Osteocyte (in vitro differentiated cells): Measurements from ENCODE around the gene PLEKHN1. TPM values are rescaled to one million over a fixed set of nuclear protein-coding genes. Genes with fewer than 3 reads are reported as not detected.

Experiments used
- DNase-seq: peaks from one replicate; pipeline ENCODE4 v3.0.0; 2021; ENCODE audit warnings: mixed read lengths; ENCODE audit not compliant: unreplicated experiment; ENCODE audit errors: extremely low spot score
- H3K27ac Mint-ChIP-seq: one replicate; pipeline ENCODE4 v1.8.0; 2021; ENCODE audit warnings: mild to moderate bottlenecking, mixed read lengths; ENCODE audit not compliant: unreplicated experiment
- H3K27me3 Mint-ChIP-seq: one replicate; pipeline ENCODE4 v1.8.0; 2021; ENCODE audit warnings: mixed read lengths; ENCODE audit not compliant: unreplicated experiment
- H3K36me3 Mint-ChIP-seq: one replicate; pipeline ENCODE4 v1.8.0; 2021; ENCODE audit warnings: mixed read lengths; ENCODE audit not compliant: unreplicated experiment
- H3K4me1 Mint-ChIP-seq: one replicate; pipeline ENCODE4 v1.8.0; 2021; ENCODE audit warnings: mixed read lengths; ENCODE audit not compliant: unreplicated experiment
- H3K4me3 Mint-ChIP-seq: one replicate; pipeline ENCODE4 v1.8.0; 2021; ENCODE audit warnings: mild to moderate bottlenecking, moderate library complexity, mixed read lengths; ENCODE audit not compliant: unreplicated experiment
- H3K9me3 Mint-ChIP-seq: one replicate; pipeline ENCODE4 v1.8.0; 2021; ENCODE audit warnings: mixed read lengths; ENCODE audit not compliant: unreplicated experiment
- CTCF ChIP-seq: fragments of 200-600 bp; sonication (generic); IDR thresholded peaks from 2 replicates; pipeline ENCODE4 v1.5.0; 2021; ENCODE audit warnings: antibody characterized with exemption, mild to moderate bottlenecking, moderate library complexity
- total RNA-seq: library from RNA; stranded (reverse); gene quantifications from 2 replicates; pipeline ENCODE4 v1.2.1, GENCODE V29; 2021

Gene PLEKHN1
- total RNA-seq, 1 donor from 2014 or later, result 0.21 TPM

- Mint-ChIP-seq H3K4me1 (peaks cover 36% of the 10 kb centered on the region), H3K27me3 (no peaks in the 10 kb centered on the region), H3K4me3 (no peak overlapping the region), H3K36me3 (no peaks in the 10 kb centered on the region), H3K27ac (no peak overlapping the region), H3K9me3 (no peaks in the 10 kb centered on the region)
- no peak for TF ChIP-seq CTCF
- no peak for DNase-seq
These were observed 31.1 kb upstream of the PLEKHN1 start for GRCh38 chr1:934991-935750.

GRCh38 chr1:935751-936231 lies 30.5 kb upstream of the PLEKHN1 start:
- TF ChIP-seq CTCF, result no peak
- peaks cover 38% of the 10 kb centered on the region for H3K4me1 Mint-ChIP-seq
- no peaks in the 10 kb centered on the region for H3K9me3 Mint-ChIP-seq
- H3K27ac Mint-ChIP-seq, result no peak overlapping the region
- H3K4me3 Mint-ChIP-seq, result no peak overlapping the region
- no peak for DNase-seq
- no peaks in the 10 kb centered on the region for H3K36me3 Mint-ChIP-seq
- H3K27me3 Mint-ChIP-seq, result no peaks in the 10 kb centered on the region

GRCh38 chr1:936348-937264 lies 29.7 kb upstream of the PLEKHN1 start:
- Mint-ChIP-seq H3K36me3 (no peaks in the 10 kb centered on the region), H3K27me3 (no peaks in the 10 kb centered on the region), H3K9me3 (no peaks in the 10 kb centered on the region), H3K27ac (no peak overlapping the region), H3K4me1 (peaks cover 38% of the 10 kb centered on the region), H3K4me3 (no peak overlapping the region)
- no peak for TF ChIP-seq CTCF
- DNase-seq, result no peak

GRCh38 chr1:937521-937920 lies 28.8 kb upstream of the PLEKHN1 start:
- no peak overlapping the region for H3K4me3 Mint-ChIP-seq
- no peaks in the 10 kb centered on the region for H3K36me3 Mint-ChIP-seq
- DNase-seq, result no peak
- TF ChIP-seq CTCF, result no peak
- H3K27ac Mint-ChIP-seq, result no peak overlapping the region
- no peaks in the 10 kb centered on the region for H3K27me3 Mint-ChIP-seq
- H3K9me3 Mint-ChIP-seq, result no peaks in the 10 kb centered on the region
- H3K4me1 Mint-ChIP-seq, result peaks cover 34% of the 10 kb centered on the region
